Large intestine (tissue), 3 donors: Measurements from ENCODE around the gene SNX33. TPM values are rescaled to one million over a fixed set of nuclear protein-coding genes. Genes with fewer than 3 reads are reported as not detected.

Experiments used
- DNase-seq, 2 donors: peaks; one replicate each; pipeline versions ENCODE4 v3.0.0 to v3.0.0-alpha.2; 2013
- H3K27ac ChIP-seq: one replicate; pipeline ENCODE4 v1.5.1; 2013; ENCODE audit warnings: low read length
- H3K27me3 ChIP-seq: 2 replicates; pipeline ENCODE4 v1.6.1; 2013; ENCODE audit warnings: low read length; ENCODE audit not compliant: control insufficient read depth, insufficient read depth
- H3K36me3 ChIP-seq: 2 replicates; pipeline ENCODE4 v1.6.1; 2013; ENCODE audit warnings: low read length; ENCODE audit not compliant: control insufficient read depth, insufficient read depth
- H3K4me1 ChIP-seq: one replicate; pipeline ENCODE4 v1.6.1; 2013; ENCODE audit warnings: low read length; ENCODE audit not compliant: control insufficient read depth, insufficient read depth
- H3K4me3 ChIP-seq: one replicate; pipeline ENCODE4 v1.5.1; 2013; ENCODE audit warnings: low read length
- H3K9me3 ChIP-seq: one replicate; pipeline ENCODE4 v1.6.1; 2013; ENCODE audit warnings: mild to moderate bottlenecking, low read depth, low read length, moderate library complexity; ENCODE audit not compliant: control insufficient read depth
- WGBS: methylation state at CpG from one replicate; pipeline ENCODE4 v1.1.5; 2013; ENCODE audit warnings: low lambda C conversion rate; ENCODE audit not compliant: insufficient coverage; 5-methylcytosine and 5-hydroxymethylcytosine counted together
- polyA plus RNA-seq: library from polyadenylated mRNA; unstranded; fragments of 120-200 nt; gene quantifications from one replicate; pipeline ENCODE4 v1.2.1, GENCODE V29; 2013

SNX33 gene
- polyA plus RNA-seq, 1 donor, result 16.6 TPM

DNA sequence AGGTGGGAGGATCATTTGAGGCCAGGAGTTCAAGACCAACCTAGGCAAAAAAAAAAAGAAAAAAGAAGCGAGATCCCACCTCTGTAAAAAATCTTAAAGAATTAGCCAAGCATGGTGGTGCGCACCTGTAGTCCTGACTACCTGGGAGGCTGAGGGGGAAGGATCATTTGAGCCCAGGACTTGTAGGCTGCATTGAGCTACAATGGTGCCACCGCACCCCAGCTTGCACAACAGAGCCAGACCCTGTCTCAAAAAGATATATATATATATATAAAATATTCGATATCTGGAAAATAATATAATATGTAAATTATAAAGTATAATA, 6.6 kb upstream of the SNX33 start:
- WGBS, result 100% methylated on average over 1 of the region's 4 CpGs
- Histone ChIP-seq H3K27ac (no peak overlapping the region), H3K4me3 (no peak overlapping the region), H3K9me3 (no peaks in the 10 kb centered on the region), H3K4me1 (peaks cover 9% of the 10 kb centered on the region), H3K36me3 (peaks cover 4% of the 10 kb centered on the region), H3K27me3 (no peaks in the 10 kb centered on the region)
- no peak for DNase-seq

DNA sequence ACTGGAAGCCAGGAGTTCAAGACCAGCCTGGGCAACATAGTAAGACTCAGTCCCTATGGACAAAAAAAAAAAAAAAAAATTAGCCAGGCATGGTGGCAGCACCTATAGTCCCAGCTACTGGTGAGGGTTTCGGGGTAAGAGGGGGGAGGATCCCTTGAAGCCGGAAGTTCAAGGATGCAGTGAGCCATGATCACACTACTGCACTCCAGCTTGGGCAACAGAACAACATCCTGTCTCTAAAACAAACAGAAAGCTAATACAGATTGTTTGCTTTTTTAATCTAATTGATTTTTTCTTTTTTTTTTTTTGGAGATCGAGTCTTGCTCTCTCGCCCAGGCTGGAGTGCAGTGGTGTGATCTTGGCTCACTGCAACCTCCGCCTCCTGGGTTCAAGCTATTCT, 6.1 kb upstream of the SNX33 start:
- peaks cover 4% of the 10 kb centered on the region for H3K36me3 ChIP-seq
- H3K27ac ChIP-seq, result no peak overlapping the region
- H3K4me3 ChIP-seq, result no peak overlapping the region
- H3K9me3 ChIP-seq, result no peaks in the 10 kb centered on the region
- H3K4me1 ChIP-seq, result peaks cover 14% of the 10 kb centered on the region
- no peaks in the 10 kb centered on the region for H3K27me3 ChIP-seq
- DNase-seq, result no peak
- whole genome bisulfite sequencing, result no CpG with 5 or more reads among the region's 5 CpGs

DNA sequence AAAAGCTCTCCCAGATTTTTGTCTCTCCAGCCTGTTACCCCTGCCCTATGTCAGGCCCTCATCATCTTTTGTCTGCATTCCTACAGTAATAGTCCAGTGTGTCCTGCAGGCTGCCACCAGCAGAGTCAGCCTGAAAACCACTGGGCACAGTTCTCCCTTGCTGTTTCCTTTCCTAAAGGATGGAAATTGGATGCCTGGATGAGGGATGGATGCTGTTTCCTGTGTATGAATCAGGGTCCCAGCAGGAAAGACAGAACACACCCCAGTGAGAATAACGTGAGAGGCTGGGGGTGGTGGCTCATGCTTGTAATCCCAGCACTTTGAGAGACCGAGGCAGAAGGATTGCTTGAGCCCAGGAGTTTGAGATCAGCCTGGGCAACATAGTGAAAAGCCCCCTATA, 3.3 kb upstream of the SNX33 start:
- H3K4me1 ChIP-seq, result peaks cover 16% of the 10 kb centered on the region
- H3K27ac ChIP-seq, result no peak overlapping the region
- no peaks in the 10 kb centered on the region for H3K9me3 ChIP-seq
- no CpG with 5 or more reads among the region's 2 CpGs for WGBS
- peaks cover 3% of the 10 kb centered on the region for H3K36me3 ChIP-seq
- no peak overlapping the region for H3K4me3 ChIP-seq
- H3K27me3 ChIP-seq, result no peaks in the 10 kb centered on the region
- DNase-seq, result no peak

DNA sequence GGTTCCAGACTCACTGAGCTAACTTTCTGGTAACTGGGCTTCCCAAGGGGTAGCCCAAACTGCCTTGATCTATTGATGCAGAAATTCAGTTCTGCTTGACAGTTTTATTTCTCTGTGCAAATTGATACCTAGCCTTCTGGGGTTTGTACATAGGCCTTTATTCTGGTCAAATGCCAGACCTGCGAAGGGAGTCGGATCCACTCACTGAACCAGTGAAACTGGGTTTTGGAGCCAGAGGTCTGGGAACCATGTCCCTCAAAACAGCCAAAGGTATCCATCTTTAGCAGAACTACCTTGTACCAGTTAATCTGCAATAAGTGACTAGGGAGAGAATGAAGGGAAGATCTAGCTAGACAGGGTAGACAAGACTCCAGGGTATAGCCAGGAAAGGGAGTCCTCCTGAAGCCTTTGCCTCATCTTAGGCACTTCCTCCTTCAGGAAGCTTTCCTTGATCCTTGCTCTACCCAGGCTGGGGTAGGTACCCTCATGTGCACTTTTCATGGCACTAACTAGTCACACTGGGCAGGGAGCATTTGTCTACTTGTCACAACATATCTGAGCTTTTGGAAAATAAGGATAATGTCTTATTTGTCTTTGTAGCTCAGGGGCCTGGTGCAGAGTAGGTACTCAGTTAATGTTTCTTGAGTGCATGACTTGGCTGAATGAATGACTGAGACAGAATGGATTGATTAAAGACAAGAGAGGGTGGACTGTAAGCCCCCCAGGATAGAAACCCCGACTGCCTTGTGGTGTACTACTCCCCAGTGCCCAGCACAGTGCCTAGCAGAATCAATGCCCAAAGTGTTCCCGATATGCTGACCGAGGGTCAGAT, 1.4 kb upstream of the SNX33 start:
- peak overlapping the region; percentile 92 for H3K4me3 ChIP-seq
- no peaks in the 10 kb centered on the region for H3K9me3 ChIP-seq
- H3K36me3 ChIP-seq, result peaks cover 19% of the 10 kb centered on the region
- H3K27ac ChIP-seq, result peak overlapping the region; percentile 90
- no peak for DNase-seq
- no CpG with 5 or more reads among the region's 5 CpGs for WGBS
- H3K4me1 ChIP-seq, result peaks cover 35% of the 10 kb centered on the region
- no peaks in the 10 kb centered on the region for H3K27me3 ChIP-seq

DNA sequence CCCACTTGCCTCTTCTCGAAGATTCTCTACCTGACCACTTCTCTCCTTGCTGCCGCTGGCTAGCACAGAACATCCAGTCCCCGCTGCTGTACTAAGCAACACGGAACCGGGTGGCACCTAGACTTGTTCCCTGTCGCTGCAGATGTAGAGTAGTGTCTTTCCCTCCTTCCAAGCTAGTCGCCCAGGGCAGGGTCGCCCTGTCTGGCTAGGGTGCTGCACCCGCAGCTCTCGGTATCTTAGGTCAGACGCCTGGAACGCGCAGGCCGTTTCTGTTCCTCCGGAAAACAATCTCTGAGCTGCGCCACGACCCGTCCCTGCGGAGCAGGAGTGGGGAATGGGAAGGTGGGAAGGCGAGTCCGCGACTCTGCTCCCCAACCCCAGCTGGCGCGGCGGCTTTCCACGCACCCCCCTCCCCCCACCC, 758 bp upstream of the SNX33 start:
- Histone ChIP-seq H3K27me3 (no peaks in the 10 kb centered on the region), H3K4me3 (peak overlapping the region; percentile 92), H3K27ac (peak overlapping the region; percentile 90), H3K9me3 (no peaks in the 10 kb centered on the region), H3K36me3 (peaks cover 23% of the 10 kb centered on the region), H3K4me1 (peaks cover 41% of the 10 kb centered on the region)
- no peak for DNase-seq
- WGBS, result no CpG with 5 or more reads among the region's 26 CpGs

DNA sequence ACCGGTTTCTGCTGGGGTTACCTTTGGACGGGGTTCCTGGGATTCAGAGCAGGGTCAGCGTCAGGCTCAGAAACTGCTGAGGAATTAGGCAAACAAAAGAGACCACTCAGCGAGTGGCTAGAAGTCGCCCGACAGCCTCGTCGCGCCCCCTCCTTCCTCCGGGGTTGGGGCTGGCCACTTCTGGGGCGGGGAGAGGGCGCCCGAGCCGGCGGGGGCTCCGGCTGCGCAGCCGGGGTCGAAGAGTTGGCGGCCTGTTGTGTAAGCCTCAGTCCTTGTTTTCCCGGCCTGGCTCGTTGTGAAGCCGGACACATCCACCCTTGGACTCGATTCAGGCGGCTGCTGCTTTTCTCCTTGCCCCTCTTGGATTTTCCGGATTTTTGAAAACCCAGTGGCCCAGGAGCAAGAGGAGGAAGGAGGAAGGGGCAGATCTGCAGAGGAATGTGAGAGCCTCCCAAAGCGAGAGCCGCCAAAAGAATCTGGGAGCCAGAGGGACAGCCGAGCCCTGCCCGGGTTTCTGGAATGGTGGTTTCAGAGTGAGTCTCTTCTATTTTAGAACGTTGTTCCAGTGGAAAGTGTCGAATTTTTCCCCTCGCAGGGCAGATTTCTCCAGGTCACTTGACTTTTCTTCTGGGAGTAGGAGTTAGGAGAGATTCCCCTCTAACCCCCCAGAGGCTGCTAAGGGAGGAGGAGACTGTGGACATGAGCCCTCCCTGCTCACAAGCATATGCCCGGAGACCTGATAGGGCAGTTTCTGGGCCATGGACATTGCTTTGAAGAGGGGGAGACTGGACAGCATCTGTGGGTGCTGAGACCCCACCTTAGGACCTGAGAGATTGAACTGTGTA, 666 bp downstream of the SNX33 start:
- H3K36me3 ChIP-seq, result peaks cover 27% of the 10 kb centered on the region
- H3K4me3 ChIP-seq, result peak overlapping the region; percentile 92
- DNase-seq, result no peak
- no CpG with 5 or more reads among the region's 34 CpGs for WGBS
- peak overlapping the region; percentile 90 for H3K27ac ChIP-seq
- H3K27me3 ChIP-seq, result no peaks in the 10 kb centered on the region
- H3K4me1 ChIP-seq, result peaks cover 50% of the 10 kb centered on the region
- H3K9me3 ChIP-seq, result no peaks in the 10 kb centered on the region

DNA sequence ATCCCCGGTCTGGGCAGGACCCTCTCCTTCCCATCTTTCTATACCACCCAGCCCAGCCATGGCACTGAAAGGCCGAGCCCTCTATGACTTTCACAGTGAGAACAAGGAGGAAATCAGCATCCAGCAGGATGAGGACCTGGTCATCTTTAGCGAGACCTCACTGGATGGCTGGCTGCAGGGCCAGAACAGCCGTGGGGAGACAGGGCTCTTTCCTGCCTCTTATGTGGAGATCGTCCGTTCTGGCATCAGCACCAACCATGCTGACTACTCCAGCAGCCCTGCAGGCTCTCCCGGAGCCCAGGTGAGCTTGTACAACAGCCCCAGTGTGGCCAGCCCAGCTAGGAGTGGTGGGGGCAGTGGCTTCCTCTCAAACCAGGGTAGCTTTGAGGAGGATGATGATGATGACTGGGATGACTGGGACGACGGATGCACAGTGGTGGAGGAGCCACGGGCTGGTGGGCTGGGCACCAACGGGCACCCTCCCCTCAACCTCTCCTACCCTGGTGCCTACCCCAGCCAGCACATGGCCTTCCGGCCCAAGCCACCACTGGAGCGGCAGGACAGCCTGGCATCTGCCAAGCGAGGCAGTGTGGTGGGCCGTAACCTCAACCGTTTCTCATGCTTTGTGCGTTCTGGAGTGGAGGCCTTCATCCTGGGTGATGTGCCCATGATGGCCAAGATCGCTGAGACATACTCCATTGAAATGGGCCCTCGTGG, 1.5 kb downstream of the SNX33 start:
- peak overlapping the region; percentile 92 for H3K4me3 ChIP-seq
- peaks cover 50% of the 10 kb centered on the region for H3K4me1 ChIP-seq
- no peak for DNase-seq
- H3K27ac ChIP-seq, result peak overlapping the region; percentile 90
- H3K36me3 ChIP-seq, result peaks cover 29% of the 10 kb centered on the region
- no peaks in the 10 kb centered on the region for H3K27me3 ChIP-seq
- no CpG with 5 or more reads among the region's 19 CpGs for WGBS
- no peaks in the 10 kb centered on the region for H3K9me3 ChIP-seq

DNA sequence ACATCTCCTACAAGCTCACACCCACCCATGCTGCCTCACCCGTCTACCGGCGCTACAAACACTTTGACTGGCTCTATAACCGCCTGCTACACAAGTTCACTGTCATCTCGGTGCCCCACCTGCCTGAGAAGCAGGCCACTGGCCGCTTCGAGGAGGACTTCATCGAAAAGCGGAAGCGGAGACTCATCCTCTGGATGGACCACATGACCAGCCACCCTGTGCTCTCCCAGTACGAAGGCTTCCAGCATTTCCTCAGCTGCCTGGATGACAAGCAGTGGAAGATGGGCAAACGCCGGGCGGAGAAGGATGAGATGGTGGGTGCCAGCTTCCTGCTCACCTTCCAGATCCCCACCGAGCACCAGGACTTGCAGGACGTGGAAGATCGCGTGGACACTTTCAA, 2.1 kb downstream of the SNX33 start:
- peaks cover 56% of the 10 kb centered on the region for H3K4me1 ChIP-seq
- WGBS, result no CpG with 5 or more reads among the region's 18 CpGs
- no peak for DNase-seq

DNA sequence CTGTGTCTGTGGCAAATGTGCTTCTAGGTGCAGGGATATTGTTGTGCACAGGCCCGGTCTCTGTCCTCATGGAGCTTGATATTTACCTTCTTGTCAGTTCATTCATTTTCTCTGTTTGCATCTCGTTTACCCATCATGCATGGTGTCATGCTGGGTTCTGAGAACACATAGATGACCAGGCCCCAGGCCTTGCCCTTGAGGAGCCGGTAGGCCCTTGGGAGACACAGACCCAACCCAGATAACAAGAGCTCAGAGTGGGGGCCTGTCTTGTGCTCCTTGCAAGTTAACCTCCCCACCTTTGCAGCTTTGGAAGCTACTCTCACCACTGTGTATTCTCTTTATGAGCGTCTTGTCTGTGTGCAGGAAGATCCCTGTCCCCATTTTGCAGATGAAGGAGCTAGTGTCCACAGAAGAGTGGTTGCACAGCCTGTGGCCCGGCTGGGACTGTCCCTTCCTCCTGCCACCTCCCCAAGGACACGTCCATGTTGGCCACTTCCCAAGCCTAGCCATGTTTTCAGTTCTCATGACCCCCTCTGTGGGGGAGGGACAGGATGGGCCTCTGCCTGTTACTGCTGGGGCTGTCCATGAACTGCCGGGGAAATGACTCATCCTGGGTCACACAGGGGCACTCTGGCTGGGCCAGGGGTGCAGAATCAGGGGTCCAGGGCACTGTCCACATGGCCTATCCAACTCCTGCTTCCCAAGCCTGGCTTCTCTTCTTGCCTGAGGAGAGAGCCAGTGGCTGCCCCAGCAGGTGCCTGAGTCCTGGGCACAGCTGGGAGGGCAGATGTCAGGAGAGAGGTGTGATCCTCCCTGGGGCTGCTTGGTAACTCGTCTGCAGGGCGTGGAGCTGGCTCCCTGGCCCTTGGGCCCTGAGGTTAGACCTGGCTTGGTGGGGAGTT, 3.4 kb downstream of the SNX33 start:
- peak overlapping the region; percentile 17 for H3K4me3 ChIP-seq
- DNase-seq, result peak in 1 of 2 donors; percentile 52
- WGBS, result no CpG with 5 or more reads among the region's 9 CpGs
- no peaks in the 10 kb centered on the region for H3K27me3 ChIP-seq
- H3K9me3 ChIP-seq, result no peaks in the 10 kb centered on the region
- H3K4me1 ChIP-seq, result peaks cover 67% of the 10 kb centered on the region
- peaks cover 44% of the 10 kb centered on the region for H3K36me3 ChIP-seq
- no peak overlapping the region for H3K27ac ChIP-seq

More for the DNA sequence above, 2.1 kb downstream of the SNX33 start:
- H3K27ac ChIP-seq, result no peak overlapping the region
- H3K9me3 ChIP-seq, result no peaks in the 10 kb centered on the region
- H3K4me3 ChIP-seq, result no peak overlapping the region
- H3K36me3 ChIP-seq, result peaks cover 35% of the 10 kb centered on the region
- H3K27me3 ChIP-seq, result no peaks in the 10 kb centered on the region
